ENCODE data around the gene GNG14. TPM values are rescaled to one million over a fixed set of nuclear protein-coding genes. Genes with fewer than 3 reads are reported as not detected.

GNG14 gene
- total and polyA plus RNA-seq, 2 of the 13 experiments (the other 11 are each of a cell fraction or from before 2014, with no cell fraction given) = not detected

- 0 out of 2 replicates have a peak, but pooled peaks have one; percentile 11 for TF ChIP-seq ZBTB33 (CRISPR knock-in tag; IDR thresholded peaks at IDR 0.05)
- TF ChIP-seq ZFP62 (CRISPR knock-in tag; IDR thresholded peaks at IDR 0.05) = no peak
- no peak for TF ChIP-seq ZNF75D (CRISPR knock-in tag; IDR thresholded peaks at IDR 0.05; ENCODE audit: borderline replicate concordance)
- no peak for TF ChIP-seq ZBTB21 (CRISPR knock-in tag; IDR thresholded peaks at IDR 0.05)
- TF ChIP-seq ZNF691 (CRISPR knock-in tag; IDR thresholded peaks at IDR 0.05; ENCODE audit: borderline replicate concordance, low read depth) = no peak
- no peak for TF ChIP-seq CENPX (CRISPR knock-in tag; IDR thresholded peaks at IDR 0.05)
- TF ChIP-seq, protein P1, sequence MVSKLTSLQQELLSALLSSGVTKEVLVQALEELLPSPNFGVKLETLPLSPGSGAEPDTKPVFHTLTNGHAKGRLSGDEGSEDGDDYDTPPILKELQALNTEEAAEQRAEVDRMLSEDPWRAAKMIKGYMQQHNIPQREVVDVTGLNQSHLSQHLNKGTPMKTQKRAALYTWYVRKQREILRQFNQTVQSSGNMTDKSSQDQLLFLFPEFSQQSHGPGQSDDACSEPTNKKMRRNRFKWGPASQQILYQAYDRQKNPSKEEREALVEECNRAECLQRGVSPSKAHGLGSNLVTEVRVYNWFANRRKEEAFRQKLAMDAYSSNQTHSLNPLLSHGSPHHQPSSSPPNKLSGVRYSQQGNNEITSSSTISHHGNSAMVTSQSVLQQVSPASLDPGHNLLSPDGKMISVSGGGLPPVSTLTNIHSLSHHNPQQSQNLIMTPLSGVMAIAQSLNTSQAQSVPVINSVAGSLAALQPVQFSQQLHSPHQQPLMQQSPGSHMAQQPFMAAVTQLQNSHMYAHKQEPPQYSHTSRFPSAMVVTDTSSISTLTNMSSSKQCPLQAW (CRISPR knock-in tag; IDR thresholded peaks at IDR 0.05) = no peak
These were observed 23.2 kb upstream of the GNG14 start (continued) for GRCh38 chr19:12664406-12665280.

DNA sequence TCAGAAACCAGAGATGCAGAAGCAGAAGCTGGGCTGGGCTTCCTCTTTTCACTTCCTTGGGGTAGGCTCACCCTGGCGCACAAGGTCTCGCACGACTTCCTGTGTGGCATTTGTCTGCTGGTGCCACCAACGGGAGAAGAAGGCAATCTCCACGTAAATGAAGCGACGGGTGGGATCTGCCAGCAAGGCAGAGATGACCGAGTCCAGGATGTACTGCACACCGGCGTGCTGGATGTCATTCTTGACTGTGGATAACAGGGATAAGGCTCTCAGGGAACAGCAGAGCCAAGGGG is 22.6 kb upstream of the GNG14 start:
- Histone ChIP-seq H3K4me3 (replicated peaks in 1 of 3; ENCODE audit: insufficient read depth in 1 of 3, low read depth in 2 of 3, low read length in 3 of 3) (no peak overlapping the region), H3K9me3 (ENCODE audit: low read length) (no peaks in the 10 kb centered on the region), H3K79me2 (ENCODE audit: insufficient read depth, low read length) (peaks cover 28% of the 10 kb centered on the region), H3K27me3 (ENCODE audit: control insufficient read depth in 1 of 2, insufficient read depth in 2 of 2, low read length in 2 of 2) (no peaks in the 10 kb centered on the region; a peak in 1 of 5 replicates), H3K4me2 (ENCODE audit: low read depth, low read length) (peak overlapping the region; percentile 97; the same call in 1 of the 2 replicates), H2AFZ (ENCODE audit: low read length) (no peak overlapping the region), H3K9ac (ENCODE audit: insufficient read depth, low read depth, low read length) (no peak overlapping the region), H3K36me3 (replicated peaks in 1 of 2; ENCODE audit: control insufficient read depth in 1 of 2, insufficient read depth in 2 of 2, low read length in 2 of 2) (peaks cover 0 to 4% of the 10 kb centered on the region in 2 experiments; a peak in 2 of 5 replicates), H3K27ac (ENCODE audit: extremely low read length, insufficient read depth, low read length) (no peak overlapping the region), H3K4me1 (ENCODE audit: insufficient read depth, low read length) (peaks cover 35% of the 10 kb centered on the region), H4K20me1 (ENCODE audit: insufficient read depth, low read length) (no peaks in the 10 kb centered on the region)
- TF ChIP-seq ZFP36L2 (CRISPR knock-in tag; IDR thresholded peaks at IDR 0.05) = no peak
- no peak for TF ChIP-seq CCAR2 (optimal IDR thresholded peaks at IDR 0.05; ENCODE audit: low read depth, low read length)
- TF ChIP-seq ONECUT2 (CRISPR knock-in tag; IDR thresholded peaks at IDR 0.05) = no peak
- TF ChIP-seq CREM (IDR thresholded peaks at IDR 0.05) = no peak
- TF ChIP-seq CREM (CRISPR knock-in tag; IDR thresholded peaks at IDR 0.05) = no peak
- TF ChIP-seq ZNF10 (CRISPR knock-in tag; IDR thresholded peaks at IDR 0.05; ENCODE audit: borderline replicate concordance, low read depth) = no peak
- no peak for TF ChIP-seq SKI (IDR thresholded peaks at IDR 0.05; ENCODE audit: partially characterized antibody)
- TF ChIP-seq CEBPZ (IDR thresholded peaks at IDR 0.05; ENCODE audit: low read length) = no peak
- no peak for TF ChIP-seq SP5 (CRISPR knock-in tag; IDR thresholded peaks at IDR 0.05; ENCODE audit: borderline replicate concordance, low read depth)
- ChIA-PET CTCF (ENCODE audit: low intra/inter-chr PET ratio, low total read pairs) (no interaction called here), POLR2A (no interaction called here)
- no TSS peak for BruUV-seq (replicated peaks)
- FAIRE-seq = no peak
- no peak for ATAC-seq
- in situ Hi-C loops (cut with HindIII; ENCODE audit: extremely low pct_ligation_motif_present, low pct_unique_long_range_greater_than_20kb) = no loop called here
- intact Hi-C loops (cut with micrococcal nuclease; ENCODE audit: unreplicated experiment) = no loop called here
- DNase-seq (ENCODE audit: low spot score) = no peak
- 94% methylated on average over 10 of the region's 10 CpGs for WGBS (ENCODE audit: low lambda C conversion rate)
